NCI-H82 (cell line): ENCODE measurements around the gene PRRX2.
"Not testable (repeated sequence)": the region's sequence is repeated elsewhere in the genome, so short reads cannot be mapped to it uniquely, and the experiment has no call there.

Experiments
- DNase-seq: peaks from one replicate; lab custom pipeline; 2025; lab: John Stamatoyannopoulos, UW

The PRRX2 gene

DNA sequence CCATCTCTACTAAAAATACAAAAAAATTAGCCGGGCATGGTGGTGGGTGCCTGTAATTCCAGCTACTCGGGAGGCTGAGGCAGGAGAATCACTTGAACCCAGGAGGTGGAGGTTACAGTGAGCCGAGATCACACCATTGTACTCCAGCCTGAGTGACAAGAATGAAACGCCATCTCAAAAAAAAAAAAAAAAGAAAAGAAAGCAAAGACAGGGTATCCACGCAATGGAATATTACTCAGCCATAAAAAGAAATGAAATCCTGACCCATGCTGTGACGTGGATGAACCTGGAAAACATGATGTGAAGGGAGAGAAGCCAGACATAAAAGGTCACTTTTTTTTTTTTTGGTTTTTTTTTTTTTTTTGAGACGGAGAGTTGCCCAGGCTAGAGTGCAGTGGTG is 95.3 kb downstream of the PRRX2 start:
- not testable (repeated sequence) for DNase-seq

DNA sequence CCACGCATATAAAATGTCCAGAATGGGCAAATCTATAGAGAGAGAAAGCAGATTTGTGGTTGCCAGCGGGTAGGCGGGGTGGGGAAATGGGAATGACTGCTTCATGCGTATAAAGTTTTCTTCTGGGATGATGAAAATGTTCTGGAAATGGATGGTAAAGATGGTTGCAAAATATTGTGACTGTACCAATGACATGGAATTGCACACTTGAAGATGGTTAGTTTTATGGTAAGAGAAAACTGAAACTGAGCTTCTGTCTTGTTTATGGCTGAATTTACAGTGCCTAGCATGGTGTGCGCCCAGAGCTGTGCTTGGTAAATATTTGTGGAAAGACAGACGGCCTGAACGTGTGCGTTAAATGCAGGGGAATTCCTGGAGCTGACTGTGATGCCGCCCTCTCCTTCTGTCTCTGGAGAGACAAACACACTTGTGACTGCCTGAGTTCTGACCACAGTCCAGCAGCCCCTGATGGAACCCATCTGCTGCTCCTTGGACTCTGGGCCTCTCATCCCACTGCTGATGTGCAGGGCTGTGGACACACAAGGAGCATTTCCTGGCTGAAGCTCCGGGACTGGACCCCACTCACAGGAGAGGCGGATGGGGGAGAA is 96.0 kb downstream of the PRRX2 start:
- DNase-seq, result no peak

DNA sequence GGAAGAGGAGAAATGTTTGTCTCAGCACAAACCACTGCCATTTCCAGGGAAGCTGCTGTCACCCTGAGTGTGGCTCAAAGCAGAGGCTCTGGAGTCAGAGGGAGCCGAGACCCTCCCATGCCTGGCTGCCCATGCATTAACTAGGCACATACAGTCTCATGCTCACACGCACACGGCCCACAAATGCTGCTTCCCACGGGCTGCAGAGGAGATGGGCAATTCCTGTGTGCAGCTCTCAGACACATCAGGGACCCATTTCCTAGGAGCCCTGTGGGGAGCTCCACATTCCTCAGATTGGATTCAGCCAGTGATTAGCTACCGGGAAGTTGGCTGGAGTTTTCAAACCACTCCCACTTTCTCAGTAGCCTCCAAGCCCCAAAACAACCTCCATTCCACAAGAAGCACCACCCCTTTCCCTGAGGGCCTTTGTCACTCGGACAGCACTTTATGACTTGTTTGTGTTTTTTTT is 96.5 kb downstream of the PRRX2 start:
- no peak for DNase-seq

DNA sequence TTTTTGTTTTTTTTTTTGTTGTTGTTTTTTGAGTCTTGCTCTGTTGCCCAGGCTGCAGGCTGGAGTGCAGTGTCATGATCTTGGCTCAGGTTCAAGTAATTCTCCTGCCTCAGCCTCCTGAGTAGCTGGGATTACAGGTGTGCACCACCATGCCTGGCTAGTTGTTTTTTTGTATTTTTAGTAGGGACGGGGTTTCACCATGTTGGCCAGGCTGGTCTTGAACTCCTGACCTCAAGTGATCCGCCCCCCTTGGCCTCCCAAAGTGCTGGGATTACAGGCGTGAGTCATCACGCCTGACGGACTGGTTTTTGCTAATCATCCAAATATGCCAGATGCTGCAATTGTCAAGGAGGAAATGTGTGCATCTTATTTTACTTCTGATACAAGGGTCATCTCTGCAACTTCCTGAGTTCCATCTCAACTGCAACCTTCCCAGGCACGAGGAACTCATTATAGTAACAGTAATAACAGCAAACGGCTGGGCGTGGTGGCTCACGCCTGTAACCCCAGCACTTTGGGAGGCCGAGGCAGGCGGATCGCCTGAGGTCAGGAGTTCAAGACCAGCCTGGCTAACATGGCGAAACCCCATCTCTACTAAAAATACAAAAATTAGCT is 97.0 kb downstream of the PRRX2 start:
- not testable (repeated sequence) for DNase-seq

DNA sequence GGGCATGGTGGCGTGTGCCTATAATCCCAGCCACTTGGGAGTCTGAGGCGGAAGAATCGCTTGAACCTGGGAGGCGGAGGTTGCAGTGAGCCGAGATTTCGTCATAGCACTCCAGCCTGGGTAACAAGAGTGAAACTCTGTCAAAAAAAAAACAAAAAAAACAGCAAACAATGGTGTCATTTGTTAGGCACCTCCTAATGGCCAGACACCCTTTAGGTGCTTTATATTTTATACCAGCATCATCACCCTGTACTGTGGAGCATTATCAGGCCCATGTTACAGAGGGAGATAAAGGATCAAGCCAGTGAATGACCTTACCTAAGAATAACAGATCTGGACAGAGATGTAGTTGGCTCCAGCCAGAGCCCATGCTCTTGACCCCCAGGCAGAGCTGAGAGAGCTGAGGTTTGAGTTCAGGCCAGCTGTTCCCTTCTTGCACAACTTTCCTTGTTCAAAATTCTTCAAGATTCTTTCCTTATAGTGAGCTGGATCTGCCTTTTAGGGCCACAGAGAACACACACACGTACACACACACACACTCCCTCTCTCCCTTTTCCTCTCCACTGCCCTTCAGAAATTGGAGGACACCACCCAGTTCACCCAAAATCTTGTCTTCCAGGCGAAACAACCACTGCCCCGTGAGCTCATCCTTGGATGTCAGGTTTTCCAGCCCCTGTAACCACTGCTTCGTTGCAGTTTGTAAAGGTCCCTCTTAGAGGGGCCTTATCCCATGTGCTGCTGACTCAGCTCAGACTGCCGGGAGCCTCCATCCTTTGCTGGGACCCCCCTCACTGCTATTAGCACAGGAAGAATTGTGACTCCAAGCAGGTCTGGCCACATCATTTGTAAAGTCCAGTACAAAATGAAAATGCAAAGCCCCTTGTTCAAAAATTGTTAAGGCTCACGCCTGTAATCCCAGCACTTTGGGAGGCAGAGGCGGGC is 97.8 kb downstream of the PRRX2 start:
- no peak for DNase-seq

DNA sequence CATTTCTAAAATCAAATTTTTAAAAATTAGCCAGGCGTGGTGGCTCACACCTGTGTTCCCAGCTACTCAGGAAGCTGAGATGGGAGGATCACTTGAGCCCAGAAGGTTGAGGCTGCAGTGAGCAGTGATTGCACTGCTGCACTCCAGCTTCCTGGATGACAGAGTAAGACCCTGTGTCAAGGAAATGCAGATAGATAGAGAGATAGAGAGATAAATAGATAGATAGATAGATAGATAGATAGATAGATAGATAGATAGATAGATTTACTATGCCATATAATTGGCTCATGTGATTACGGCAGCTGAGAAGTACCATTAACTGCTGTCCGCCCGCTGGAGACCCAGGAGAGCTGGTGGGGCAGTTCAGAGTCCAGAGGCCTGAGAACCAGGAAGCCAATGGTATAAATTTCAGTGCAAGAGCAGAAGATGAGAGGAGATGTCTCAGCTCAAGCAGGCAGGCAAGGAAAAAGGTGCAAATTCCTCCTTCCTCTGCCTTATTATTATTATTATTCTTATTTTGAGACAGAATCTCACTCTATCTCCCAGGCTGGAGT is 100.4 kb downstream of the PRRX2 start:
- DNase-seq, result no peak

DNA sequence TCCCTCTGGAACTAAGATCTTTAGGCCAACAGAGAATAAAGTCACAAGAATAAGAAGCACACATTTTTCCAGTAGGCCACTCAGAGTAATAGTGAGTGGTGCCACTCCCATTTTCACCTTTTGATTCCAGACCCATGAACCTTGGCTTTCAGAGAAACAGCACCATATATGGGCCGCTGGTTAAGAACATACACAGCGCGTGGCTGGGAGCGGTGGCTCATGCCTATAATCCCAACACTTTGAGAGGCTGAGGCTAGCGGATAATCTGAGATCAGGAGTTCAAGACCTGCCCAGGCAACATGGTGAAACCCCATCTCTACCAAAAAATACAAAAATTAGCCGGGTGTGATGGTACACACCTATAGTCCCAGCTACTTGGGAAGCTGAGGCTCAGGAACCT is 103.0 kb downstream of the PRRX2 start:
- DNase-seq, result no peak

DNA sequence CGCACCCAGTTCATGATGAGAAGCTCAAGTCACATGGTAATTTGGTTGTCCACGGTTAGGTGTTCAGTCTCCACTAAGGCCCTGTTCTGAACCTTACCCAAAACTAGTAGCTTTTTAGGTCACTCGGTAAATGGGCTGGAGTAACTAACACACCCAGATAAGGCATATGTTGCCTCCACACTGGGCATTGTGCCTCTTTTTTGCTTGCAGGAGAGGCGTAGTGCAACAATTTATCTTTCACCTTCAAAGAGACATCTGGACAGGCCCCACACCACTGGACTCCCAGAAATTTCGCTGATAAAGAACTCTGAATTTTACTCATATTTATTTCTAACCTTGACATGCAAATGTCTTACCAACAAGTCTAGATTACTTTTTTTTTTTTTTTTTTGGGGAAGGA is 104.2 kb downstream of the PRRX2 start:
- DNase-seq, result no peak

DNA sequence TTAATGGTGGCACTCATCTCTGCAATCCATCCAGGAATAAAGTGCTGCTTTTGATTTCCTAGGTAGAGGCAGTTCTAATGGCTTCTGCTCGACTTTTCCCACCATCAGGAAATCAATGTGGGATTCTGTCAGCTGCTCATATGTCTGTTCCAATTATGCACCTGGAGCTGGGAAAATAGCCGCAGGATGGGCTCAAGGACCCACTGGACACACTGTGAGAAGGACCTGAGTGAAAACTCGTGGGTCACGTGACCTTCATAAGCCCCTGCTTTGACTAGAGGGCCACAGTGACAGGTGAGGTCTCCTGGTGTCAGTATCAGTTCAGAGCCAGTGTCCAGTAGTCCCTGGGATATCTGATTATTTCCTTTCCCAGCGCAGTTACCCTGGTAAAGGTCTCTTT is 105.3 kb downstream of the PRRX2 start:
- DNase-seq, result no peak
